HL-60/S4 treated with retinoic acid at 250 ng/mL for 4 days and 3 days (cell line): Measurements from ENCODE around the gene YBEY.
"Not testable (repeated sequence)": the region's sequence is repeated elsewhere in the genome, so short reads cannot be mapped to it uniquely, and the experiment has no call there.

Experiments used
- in situ Hi-C: fragments of 300-500 bp; cut with MboI; formaldehyde crosslinking; loops from 2 replicates; pipeline ENCODE4 v1.7.0; 2022; ENCODE audit warnings: low sequenced_read_pairs

YBEY gene

DNA sequence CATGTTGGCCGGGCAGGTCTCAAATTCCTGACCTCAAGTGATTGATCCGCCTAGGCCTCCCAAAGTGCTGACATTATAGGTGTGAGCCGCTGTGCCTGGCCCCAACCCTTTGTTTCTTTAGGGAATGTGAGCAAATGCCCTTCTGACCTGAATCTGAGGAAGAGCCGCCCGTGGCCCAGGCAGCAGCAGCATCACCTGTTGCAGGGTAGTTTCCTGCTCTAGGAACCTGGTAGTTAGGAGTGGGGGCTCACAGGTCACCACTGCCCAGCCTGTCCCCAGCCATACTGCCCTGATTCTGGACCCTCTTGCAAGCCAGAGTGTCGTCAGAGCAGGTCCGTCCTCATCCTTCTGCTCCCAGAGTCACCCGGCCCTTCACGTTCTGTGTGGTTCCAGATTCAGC, 13.0 kb downstream of the YBEY start:
- in situ Hi-C loops = no loop called here

DNA sequence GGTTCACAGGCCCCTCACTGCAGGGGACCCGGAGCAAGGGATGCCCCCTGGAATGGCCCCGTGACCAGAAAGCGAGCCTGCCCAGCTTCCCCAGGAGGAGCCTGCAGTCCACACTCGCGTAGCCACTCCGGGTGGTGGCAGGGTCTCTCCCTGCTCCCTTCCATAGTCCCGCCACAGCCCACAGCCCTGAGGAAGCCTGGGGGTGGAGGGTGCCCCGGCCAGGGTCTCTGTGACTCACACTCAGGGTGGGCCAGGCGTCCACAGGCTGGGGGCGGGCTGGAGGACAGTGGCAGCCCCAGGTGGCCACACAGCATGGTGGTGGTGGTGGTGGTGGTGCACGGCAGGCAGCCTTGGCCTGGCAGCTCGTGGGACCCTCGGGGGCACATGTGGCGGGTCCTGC, 15.6 kb downstream of the YBEY start:
- in situ Hi-C loops = no loop called here

DNA sequence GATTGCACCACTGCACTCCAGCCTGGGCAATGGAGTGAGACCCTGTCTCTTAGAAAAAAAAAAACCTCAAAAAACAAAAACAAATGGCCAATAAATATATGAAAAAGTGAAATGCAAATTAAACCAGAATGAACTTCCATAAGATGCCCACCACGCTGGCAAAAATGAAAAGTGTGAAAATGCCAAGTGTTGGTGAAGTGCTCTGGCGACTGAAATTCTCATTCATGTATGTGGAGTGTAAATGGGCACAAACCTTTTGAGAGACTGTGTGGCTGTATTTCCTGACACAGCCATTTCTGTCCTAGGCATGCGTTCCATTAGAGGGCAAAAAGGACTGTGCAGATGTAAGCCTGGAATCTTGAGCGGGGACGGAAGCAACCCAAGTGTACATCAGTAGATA, 18.3 kb downstream of the YBEY start:
- in situ Hi-C loops = no loop called here

DNA sequence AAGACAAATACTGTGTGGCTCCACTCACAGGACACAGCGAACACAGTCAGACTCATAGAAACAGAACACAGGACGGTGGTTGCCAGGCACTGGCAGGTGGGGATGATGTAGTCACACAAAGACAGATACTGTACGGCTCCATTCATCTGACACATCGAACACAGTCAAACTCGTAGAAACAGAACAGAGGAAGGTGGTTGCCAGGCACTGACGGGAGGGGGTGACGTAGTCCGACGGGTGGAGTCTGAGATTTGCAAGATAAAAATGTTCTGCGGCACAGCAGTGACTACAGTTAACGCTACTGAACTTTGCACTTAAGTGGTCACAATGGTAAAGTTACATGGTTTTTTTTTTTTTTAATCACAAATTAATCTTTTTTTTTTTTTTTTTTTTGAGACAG, 18.8 kb downstream of the YBEY start:
- in situ Hi-C loops = no loop called here

DNA sequence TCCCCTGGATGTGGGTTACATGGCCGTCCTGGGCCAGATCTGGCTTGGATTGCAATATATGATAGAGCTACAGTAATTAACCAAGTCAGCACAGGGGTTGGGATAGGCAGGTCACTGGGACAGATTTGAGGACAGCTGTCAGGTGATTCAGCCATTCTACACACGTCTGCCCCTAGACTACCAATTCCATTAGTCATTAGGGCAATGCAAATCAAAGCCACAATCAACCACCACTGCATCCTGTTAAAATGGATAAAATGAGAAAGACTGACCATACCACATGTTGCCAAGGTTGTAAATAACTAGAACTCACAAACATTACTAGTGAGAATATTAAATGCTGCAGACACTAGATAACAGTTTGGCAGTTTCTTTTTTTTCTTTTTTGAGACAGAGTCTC, 21.5 kb downstream of the YBEY start:
- in situ Hi-C loops = no loop called here

DNA sequence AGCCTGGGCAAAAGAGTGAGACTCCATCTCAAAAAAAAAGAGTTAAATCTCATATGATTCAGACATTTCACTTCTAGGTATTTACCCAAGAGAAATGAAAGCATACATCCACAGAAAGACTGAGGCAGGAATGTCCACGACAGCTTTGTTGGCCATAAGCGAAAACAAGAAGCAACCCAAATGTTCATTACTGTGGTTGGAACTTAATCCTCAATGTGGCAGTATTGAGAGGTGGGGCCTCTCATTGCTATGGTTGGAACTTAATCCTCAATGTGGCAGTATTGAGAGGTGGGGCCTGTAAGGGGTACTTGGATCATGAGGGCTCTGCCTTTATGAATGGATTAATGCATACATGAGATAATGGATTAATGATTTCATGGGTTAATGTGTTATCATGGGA, 22.3 kb downstream of the YBEY start:
- in situ Hi-C loops = no loop called here

DNA sequence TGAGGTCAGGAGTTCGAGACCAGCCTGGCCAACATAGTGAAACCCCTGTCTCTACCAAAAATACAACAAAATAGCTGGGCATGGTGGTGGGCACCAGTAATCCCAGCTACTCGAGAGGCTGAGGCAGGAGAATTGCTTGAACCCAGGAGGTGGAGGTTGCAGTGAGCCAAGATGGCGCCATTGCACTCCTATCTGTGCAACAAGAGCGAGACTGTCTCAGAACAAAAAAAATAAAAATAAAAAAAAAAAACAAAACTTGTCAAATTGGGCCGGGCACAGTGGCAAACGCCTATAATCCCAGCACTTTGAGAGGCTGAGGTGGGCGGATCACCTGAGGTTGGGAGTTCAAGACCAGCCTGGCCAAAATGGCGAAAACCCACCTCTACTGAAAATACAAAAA, 24.1 kb downstream of the YBEY start:
- in situ Hi-C loops = not testable (repeated sequence)

DNA sequence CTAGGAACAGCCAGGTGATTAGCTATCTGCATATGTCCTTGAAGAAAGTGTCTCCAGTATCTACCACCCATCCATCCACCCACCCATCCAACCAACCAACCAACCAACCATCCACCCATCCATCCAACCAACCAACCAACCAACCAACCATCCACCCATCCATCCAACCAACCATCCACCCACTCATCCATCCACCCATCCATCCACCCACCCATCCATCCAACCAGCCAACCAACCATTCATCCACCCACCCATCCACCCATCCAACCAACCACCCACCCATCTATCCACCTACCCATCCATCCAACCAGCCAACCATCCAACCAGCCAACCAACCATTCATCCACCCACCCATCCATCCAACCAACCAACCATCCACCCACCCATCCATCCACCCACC, 25.4 kb downstream of the YBEY start:
- in situ Hi-C loops = no loop called here

DNA sequence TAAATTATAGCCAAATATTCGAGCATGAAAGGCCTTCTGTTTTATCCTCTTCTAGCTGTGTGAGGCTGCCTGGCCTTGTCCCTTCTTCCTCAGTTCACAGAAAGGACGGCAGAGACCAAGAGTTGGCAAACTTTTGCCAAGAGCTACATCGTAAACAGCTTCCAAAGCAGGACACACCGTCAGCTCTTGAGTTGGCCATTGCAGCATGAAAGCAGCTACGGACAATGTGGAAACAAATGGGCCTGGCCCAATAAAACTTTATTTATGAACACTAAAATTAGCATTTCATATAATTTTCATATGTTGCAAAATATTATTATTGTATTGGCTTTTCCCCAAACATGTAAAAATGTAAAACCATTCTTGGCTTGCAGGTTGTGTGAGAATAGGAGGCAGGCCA, 26.8 kb downstream of the YBEY start:
- in situ Hi-C loops = no loop called here

DNA sequence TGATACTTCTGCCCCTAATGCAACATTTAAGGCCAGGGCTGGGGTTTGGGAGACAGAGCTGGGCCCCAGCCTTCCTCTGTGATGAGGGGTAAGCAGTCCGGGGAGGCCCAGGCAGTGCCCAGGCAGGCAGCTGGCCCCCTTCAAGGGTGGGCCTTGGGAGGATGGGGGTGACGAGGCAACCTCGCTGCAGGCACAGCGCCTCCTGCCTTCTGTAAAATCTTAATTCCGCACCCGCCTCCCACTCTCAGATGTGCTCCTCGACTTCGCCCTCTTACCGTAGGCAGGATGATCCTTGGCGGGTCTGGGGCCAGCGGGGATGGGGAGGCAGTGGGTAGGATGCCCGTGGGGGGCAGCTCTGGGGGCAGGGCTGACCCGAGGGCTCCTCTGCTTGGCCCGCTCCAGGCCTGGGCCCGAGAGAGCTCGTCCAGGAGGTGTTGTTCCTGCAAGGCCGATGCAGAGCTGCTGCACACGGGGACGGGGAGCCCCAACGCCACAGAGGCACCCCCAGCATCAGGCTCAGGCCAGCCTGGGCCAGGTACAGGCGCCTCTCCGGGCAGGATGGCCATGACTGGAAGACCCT, 28.4 kb downstream of the YBEY start:
- in situ Hi-C loops = no loop called here

DNA sequence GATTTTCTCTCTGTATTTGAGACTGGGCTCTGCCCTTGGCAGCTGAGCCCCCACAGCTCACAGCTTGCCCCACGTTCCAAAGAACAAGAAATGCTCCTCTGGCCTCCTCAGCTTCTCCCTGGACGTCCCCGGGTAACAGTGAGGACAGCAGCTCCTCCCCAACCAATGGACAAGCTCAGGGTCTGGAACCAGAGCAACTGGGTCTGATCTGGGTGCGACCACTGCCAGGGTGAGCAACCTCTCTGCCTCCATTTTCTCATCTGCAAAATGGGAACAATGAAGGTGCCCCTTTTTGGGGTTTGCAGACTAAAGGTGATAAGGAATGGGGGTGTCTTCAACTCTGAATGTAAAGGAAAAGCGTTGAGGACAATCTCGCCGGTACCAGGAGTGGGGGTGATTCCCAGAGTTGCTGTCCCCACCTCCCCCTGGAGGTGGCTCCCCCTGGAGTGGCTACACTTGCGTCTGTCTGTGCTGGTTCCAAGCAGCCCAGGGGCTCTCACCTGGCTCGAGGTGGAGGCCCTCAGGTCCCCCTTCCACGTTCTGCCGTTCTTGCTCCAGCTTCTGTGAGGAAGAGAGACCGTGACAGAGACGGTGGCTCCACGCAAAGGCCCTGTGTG, 30.7 kb downstream of the YBEY start:
- in situ Hi-C loops = no loop called here

DNA sequence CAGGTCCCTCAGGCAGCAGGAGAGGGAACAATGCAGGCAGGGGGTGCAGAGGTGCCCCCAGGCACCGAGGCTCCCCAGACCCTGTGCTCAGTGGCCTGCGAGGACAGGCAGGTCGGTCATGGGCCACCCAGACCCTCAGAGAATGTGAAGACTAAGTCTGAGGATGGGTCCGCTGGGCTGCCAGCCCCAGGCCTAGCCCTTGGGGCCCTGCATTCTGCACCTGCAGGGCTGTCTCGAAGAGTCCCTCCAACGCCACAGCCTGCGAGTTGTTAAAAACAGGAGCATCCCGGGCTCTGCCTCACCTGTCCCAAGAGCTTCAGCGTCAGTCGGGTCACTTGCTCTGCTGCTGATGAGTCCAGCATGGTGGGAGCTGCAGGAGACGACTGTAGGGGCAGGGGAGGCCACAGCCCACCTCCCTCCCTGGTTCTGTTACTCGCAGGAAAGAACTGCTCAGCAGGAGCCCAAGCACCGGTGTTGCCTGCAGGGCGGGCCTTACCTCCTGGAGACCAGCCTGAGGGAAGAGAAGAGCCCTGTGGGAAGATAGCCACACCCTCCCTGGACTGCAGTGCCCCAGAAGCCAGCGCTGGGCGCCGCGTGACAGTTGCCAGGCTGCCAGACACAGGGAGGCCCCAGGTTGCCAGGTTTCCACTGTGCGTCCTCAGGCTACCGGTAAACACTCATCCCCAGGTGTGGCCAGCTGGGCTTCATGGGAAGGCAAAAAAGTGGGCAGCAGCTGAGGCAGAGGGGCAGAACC, 31.7 kb downstream of the YBEY start:
- in situ Hi-C loops = no loop called here

DNA sequence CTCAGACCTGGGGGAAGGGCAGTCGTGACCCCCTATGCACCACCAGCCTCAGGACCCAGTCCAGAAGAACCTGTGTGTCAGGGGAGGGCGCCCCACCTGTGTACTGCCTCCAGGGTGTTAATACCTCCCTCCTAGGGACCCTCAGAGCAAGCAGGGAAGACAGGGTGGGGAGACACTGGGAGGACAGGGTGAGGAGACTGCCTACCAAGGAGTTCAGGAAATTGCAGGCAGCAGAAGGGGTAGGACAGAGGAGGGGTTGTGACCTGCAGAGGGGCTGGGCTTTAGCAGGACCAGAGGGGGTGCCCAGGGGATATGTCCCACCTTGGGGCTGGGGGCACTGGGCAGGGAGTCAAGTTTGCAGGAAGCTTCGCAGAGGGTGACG, 32.3 kb downstream of the YBEY start:
- in situ Hi-C loops = no loop called here

DNA sequence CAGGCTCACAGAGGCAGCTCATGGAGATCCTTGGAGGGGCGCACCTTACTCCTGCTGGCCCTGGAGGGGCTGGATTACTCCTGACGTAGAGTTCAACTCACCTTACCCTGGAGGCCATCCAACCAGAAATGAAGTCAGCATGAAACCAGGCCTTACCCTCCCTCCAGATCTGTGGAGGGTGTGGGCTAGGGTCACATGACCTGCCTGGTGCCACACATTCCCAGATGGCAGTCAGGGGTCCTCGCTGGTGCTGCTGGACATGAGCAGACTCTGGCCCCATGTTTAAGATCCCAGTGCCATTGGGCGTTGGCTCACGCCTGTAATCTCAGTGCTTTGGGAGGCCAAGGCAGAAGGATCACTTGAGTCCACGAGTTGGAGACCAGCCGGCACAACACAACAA, 33.0 kb downstream of the YBEY start:
- in situ Hi-C loops = no loop called here

DNA sequence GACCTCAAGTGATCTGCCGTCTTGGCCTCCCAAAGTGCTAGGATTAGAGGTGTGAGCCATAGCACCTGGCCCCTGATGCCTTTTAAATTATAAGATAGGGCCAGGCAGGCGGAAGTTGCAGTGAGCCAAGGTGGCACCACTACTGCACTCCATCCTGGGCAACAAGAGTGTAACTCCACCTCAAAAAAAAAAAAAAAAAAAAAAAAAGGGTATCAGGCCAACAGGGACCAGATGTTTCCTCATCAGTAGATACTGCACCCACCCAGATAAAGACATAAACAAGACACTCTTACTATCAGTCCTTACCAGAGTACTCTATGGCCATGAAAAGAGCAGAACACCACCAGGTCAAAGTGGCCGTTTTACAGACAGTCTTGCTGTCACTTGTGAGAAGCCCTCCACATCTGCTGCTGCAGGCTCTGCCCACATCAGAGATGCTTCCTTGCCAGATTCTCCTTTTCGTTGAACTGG, 34.2 kb downstream of the YBEY start:
- in situ Hi-C loops = no loop called here

DNA sequence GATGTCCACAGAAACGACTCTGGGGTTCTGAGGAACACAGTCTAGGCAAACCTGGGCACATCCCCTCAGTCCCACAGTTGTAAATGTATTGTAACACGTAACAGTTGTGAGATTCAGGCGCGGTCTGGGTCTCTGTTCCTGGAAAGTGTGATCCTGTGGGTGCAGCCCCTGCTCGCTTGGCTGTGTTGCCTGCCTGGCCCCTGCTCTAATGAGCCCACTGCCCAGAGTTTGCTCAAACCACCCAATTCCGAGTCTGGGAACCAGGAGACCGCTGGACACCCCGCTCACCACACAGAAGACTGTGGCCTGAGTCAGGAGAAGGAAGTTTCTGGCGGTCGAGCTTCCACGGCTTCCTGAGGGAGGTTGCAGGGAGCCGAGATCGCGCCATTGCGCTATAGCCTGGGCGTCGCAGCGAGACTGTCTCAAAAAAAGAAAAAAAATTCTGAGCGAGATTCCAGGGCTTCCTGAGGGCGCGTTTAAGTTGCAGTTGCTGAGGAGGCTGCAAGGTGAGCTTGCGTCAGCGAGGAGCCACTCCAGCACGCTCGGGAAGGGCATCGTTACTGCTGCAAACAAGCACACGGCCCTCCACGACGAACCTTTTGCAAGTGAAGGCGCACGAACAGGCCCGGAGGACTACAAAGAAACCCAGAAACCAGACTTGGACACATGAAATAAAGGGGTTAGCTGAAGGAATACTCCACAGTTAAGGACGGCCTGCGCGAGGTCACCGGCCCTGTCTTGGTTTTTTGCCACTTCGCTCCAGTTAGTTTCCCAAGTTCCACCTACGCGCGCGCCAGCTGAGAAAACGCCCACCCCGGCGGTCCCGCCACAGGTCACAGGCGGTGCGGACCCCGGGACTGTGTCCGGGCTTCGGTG, 36.4 kb downstream of the YBEY start:
- in situ Hi-C loops = no loop called here

DNA sequence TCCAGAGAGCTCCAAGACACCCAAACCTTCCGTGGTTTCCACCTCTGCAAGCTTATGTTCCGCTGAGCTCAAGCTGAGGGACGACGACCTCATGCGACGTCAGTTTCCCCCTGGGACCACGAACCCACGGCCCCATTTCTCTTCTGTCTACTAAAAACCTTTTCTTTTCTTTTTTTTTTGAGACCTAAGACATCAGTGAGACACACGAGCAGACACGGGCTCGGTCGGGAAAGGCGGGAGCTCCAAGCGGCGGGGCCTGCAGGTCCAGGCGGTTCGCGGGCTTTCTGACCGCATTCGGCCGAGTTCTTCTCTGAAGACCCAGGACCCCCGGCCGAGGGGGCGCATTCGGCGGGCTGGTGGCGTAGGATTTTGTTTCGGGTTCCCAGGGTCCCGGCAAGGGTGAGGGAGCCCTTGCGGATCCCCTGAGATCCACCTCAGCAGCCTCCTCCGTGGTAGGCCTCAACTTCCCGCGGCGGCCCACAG, 37.1 kb downstream of the YBEY start:
- in situ Hi-C loops = no loop called here

DNA sequence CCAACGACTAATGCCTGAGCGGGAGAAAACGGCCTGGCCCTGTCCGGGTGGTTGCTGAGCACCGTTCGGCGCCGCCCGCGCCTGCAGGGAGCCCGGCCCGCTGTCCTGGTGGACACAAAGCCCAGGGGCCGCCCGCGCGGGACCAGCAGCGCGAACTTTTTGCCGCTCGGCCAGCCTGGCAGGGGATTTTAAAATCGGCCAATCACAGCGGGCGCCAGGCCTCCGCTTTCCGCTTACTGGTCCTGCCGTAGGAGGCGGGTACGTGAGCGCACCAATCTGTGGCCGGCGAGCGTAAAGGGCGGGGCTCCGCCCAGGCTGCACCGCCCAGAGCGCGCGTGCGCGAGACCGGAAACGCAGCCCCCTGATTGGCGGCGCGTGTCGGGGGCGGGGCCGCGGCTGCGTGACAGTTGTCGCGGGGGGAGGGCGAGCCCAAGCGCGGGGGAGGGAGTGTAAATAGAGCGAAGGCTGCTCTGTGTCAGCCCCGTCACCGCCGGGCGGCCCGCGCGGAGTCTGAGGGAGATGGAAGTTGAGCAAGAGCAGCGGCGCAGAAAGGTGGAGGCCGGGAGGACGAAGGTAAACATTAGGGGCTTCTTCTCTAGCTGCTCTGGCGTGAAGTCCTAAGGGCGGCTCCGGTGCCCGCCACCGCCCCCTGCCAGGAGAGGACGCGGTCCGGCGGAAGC, 37.7 kb downstream of the YBEY start, which contains the start of the genes C21orf58 and PCNT:
TSS of gene C21orf58 (minus strand) at position 161 of the 680 bp plus-strand sequence. CDS start 1,132 bp downstream, outside the sequence.
TSS of gene PCNT (plus strand) at position 447 of the 680 bp plus-strand sequence. CDS start at position 520, 73 bp downstream.
- in situ Hi-C loops = no loop called here

DNA sequence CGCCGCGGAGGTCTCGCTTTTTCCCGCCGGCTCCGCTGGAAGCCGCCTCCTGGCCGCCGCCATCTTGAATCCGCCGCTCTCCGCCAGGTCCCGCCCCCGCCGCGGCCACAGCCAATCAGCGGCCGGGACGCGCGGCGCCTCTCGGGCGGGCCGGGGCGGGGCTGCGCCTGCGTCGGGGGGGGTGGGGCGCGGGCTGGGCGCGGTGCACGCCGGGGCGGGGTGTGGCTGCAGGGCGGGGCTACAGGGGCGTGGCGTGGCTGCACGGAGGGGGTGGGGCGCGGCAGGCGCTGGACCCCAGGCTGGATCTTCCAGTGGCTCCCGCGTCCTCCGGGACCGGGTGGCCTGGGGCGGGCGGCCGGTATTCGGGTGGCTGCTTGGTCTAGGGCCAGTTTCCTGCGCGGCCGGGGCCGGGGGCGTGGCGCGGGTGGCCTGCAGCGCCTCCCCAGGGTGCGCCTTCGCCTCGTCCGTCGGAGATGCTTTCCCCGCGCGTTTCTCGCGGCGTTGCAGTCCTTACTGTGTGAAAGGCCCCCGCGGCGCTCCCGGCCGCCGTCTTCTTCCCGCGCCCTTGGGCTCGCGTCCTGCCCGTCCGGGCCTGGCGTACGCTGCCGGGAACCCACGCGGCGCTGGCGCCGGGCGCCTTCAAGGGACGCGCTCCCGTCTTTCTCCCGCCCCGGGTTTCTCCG, 38.4 kb downstream of the YBEY start:
- in situ Hi-C loops = no loop called here
